HUDEP-2 (cell line): ENCODE measurements around the gene PDK1.
A peak's percentile ranks its signal among the peaks of the same experiment; 100 is the strongest.

Experiments
- DNase-seq, 76 experiments: peaks; one replicate each; lab custom pipeline; 2025; ENCODE audit not compliant: unreplicated experiment in 76 of 76; lab: John Stamatoyannopoulos, UW

The PDK1 gene

GRCh38 chr2:172639256-172639655, 83.4 kb downstream of the PDK1 start:
- no peak for DNase-seq

DNA sequence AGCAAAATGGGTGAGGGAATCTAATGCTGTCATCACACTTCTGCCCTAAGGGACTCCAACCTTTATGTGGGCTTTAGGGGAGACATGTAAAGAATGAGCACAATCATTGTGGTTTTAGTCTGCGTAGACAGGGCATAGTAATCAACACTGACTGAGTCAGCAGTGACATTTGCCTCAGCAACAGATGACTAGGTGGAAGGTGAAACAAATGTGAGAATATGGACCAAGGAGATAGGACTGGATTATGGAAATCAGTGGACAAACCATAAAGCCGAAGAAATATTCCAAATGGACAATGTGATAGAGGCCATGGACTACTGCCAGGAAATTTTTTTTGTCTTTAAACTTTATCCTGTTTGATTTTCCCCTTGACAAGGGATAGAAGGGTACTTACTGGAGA, 83.9 kb downstream of the PDK1 start:
- no peak for DNase-seq

DNA sequence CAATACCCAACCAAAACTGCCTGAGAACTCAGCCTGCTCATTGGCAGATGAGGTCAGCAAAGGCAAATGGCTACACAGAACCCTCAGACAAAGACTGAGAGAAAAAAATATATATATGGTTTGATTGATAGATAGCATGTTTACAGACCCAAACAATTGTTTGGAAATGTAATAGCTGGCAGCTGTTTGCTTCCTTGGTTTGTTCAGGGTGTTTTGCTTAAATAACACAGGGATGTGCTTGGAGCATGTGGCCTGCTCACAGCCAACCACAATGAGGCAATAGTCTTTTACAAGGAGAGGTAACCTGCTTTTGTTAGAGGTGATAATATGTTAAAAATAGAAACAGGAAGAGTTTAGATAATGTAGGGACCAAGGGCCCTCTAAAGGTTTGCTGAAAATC, 84.5 kb downstream of the PDK1 start:
- DNase-seq, result no peak

DNA sequence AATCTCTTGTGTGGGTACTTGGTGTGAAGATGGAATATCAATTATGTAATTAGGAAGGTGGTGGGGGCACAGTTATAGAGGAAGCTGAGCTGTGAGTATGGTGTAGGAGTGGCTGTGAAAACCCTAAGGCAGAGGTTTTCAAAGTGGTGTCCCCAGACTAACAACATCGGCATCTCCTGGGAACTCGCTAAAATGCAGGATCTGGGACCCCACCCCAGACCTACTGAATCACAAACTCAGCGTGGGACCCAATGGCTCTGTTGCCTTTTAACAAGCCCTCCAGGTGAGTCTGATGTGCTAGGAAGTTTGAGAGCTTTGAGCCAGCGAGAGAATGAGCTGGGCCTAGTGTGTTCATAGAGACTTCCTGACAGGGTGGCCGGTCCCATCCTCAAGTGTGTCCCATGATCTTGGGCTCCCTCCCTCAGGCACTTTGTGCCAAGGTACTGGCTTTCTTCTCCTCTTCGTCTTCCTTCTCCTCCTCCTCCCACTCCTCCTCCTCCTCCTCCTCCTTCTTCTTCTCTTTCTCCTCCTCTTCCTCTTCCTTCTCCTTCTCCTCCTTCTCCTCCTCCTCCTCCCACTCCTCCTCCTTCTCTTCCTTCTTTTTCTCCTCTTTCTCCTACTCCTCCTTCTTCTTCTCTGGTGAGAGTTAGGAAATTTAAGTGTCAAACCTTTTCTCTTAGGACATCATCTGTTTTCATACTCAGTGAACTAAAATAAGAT, 86.6 kb downstream of the PDK1 start:
- no peak for DNase-seq

GRCh38 chr2:172643142-172643541, 87.3 kb downstream of the PDK1 start:
- DNase-seq, result peak in 3 of 76 experiments; percentile 10 to 19 (median 14)

DNA sequence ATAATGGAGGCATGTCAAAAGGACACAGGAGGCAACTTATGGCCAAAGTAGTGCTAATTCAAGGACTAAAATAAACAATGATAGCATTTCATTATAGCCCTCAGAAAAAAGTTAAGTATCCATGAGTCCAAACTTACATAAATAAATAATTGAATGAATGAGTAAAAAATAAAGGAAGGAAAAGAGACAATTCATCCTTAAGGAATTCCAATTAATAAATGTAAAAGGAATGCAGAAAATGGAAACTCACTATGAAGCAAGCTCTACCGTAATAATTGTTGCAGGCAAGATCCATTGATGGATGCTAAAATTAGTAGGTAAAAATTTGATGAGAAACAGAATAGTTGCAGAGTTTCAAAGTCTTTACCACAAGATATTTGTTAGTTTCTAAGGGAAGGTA, 91.5 kb downstream of the PDK1 start:
- DNase-seq, result no peak

DNA sequence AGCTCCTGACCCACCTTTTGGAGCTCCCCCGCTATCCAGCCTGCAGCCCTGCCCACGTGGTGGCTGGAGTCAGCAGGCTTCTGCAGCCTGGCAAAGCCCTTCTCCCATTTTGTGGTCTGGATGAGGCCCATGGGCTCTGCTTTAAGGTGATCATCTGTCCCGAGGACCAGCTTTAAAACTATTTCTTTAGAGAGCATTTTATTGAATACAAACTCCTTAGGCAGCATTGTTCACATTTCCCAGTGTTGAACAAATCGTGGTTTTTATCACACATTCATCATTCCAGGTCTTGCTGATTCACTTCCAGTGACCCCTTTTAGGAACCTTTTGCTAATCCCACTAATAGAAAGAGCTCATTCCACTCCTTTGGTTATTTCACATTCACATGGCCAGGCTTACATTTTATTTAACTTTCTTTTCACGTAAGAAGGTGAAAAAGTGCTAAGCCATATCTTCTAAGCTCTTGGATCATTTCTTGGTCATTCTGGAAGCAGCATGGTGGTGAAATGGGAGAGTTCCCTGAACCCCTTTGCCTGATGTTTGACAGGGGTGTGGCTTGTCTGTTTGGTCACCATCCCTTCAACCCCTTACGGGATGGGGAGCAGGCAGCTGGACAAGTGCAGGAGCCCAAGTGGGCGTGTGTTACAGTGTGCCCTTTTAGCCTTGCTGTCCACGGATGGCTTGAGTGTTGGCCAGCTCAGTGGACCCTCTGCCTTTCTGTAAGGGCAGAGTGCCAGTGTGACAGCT, 99.4 kb downstream of the PDK1 start:
- DNase-seq, result no peak

- DNase-seq, result no peak
Observed at GRCh38 chr2:172655838-172656573, 100.1 kb downstream of the PDK1 start.
